ENCODE measurements around the gene IFFO2. TPM values are rescaled to one million over a fixed set of nuclear protein-coding genes. Genes with fewer than 3 reads are reported as not detected.

Gene IFFO2
- total and polyA plus RNA-seq, 2 donors, result 4.3 to 14.2 TPM

GRCh38 chr1:18951818-18952391, 4.6 kb downstream of the IFFO2 start:
- H3K4me3 ChIP-seq (ENCODE audit: low read depth, low read length), result no peak overlapping the region

DNA sequence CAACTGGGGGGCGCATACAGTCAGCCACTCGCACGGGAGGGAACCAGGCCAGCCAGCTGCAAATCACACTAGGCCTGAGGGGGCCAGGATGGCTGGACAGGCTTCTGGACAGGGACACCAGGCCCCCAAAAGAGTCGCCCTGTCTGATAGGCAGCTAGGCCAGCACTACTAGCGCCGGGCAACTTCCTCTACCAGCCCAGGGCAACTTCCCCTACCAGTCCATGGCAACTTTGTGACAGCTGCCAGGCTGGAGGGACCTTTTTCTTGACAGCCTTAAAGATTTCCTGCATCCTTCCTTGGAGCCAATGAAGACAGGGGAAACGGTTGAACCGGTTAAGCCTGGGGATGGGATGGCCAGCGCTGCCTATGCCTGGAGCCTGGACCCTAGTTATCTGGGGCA, 5.1 kb downstream of the IFFO2 start:
- no peak overlapping the region for H3K27ac ChIP-seq (ENCODE audit: low read depth)
- 61% methylated on average over 9 of the region's 9 CpGs for WGBS
- H3K4me1 ChIP-seq (ENCODE audit: insufficient read depth), result no peaks in the 10 kb centered on the region
- H3K36me3 ChIP-seq (ENCODE audit: insufficient read depth), result no peaks in the 10 kb centered on the region
- DNase-seq (ENCODE audit: extremely low spot score), result no peak
- H3K4me3 ChIP-seq (ENCODE audit: low read depth, low read length), result no peak overlapping the region

More at GRCh38 chr1:18951818-18952391, 4.6 kb downstream of the IFFO2 start:
- 51% methylated on average over 8 of the region's 8 CpGs for WGBS
- no peak for DNase-seq (ENCODE audit: extremely low spot score)
- H3K4me1 ChIP-seq (ENCODE audit: insufficient read depth), result no peaks in the 10 kb centered on the region
- no peaks in the 10 kb centered on the region for H3K36me3 ChIP-seq (ENCODE audit: insufficient read depth)
- H3K27ac ChIP-seq (ENCODE audit: low read depth), result no peak overlapping the region

DNA sequence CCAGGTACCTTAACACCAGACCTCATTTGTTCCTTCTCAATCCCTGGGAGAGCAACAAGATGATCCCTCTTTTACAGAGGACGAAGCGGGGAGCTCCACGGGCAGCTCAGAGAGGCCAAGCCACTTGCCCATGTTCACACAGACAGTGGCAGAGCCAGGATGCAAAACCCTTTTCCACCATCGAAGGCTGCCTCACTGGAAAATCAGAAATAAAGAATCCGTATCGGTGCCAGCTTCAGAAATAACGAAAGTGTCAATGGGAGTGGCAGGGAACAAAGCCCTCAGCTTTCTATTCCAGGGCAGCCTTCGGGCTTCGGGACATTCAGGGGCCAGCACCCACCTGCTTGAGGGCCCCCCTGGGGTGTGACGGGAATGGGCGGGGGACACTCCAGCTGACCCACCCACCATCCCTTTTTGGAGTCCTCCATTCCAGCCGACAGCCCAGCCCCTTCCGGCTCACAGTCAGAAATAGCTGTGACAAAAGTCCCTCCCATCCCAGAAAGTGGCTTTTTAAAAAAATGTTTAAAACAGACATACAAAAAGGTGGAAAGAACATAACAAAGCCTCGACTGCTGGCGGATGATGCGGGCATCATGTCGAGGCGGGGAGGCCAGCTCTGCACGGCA, 6.0 kb downstream of the IFFO2 start:
- no peak for DNase-seq (ENCODE audit: extremely low spot score)
- Histone ChIP-seq H3K4me3 (ENCODE audit: low read depth, low read length) (no peak overlapping the region), H3K36me3 (ENCODE audit: insufficient read depth) (no peaks in the 10 kb centered on the region), H3K4me1 (ENCODE audit: insufficient read depth) (no peaks in the 10 kb centered on the region), H3K27ac (ENCODE audit: low read depth) (peak overlapping the region; percentile 81)
- 31% methylated on average over 19 of the region's 19 CpGs for WGBS

DNA sequence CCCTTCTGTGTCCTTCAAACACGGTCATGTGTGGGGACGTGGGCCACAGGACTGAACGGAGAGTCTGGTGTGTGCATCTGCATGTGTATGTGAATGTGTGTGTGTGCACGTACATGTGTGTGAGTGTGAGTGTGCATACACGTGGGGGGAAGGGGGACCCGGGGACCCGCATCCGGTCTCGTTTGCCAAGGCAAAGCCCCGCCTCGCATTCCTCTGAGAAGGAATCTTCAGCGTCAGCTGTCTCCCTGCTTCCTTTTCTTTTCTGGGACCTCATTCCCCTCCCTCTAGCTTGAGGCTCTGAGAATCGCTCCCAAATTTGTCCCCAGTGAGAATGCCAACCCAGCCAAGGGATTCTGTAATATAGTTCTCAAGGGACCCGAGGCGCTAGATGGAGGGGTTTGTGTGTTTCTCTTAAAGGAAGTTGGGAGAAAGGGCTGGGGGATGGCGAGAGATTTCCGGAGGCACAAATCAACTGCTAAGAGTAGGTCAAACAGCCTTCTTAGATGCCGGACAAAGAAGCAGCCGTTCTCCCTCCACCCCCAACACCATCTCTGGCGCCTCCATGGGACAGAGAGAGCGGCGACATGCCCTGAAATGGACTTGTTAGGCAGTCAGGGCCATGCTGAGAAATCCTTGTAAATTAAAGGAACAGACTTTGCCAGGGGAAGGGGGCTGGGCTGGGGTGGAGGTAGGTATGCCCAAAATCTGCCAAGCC, 6.6 kb downstream of the IFFO2 start:
- Histone ChIP-seq H3K4me1 (ENCODE audit: insufficient read depth) (no peaks in the 10 kb centered on the region), H3K27ac (ENCODE audit: low read depth) (peak overlapping the region; percentile 81), H3K36me3 (ENCODE audit: insufficient read depth) (no peaks in the 10 kb centered on the region), H3K4me3 (ENCODE audit: low read depth, low read length) (peak overlapping the region; percentile 3)
- WGBS, result 6% methylated on average over 22 of the region's 22 CpGs
- no peak for DNase-seq (ENCODE audit: extremely low spot score)

- Histone ChIP-seq H3K27ac (ENCODE audit: low read depth) (peak overlapping the region; percentile 55), H3K4me1 (ENCODE audit: insufficient read depth) (no peaks in the 10 kb centered on the region), H3K4me3 (ENCODE audit: low read depth, low read length) (no peak overlapping the region), H3K36me3 (ENCODE audit: insufficient read depth) (no peaks in the 10 kb centered on the region)
- WGBS, result 30% methylated on average over 23 of the region's 23 CpGs
- DNase-seq (ENCODE audit: extremely low spot score), result no peak
Measured at GRCh38 chr1:18948913-18949685, 7.4 kb downstream of the IFFO2 start.

DNA sequence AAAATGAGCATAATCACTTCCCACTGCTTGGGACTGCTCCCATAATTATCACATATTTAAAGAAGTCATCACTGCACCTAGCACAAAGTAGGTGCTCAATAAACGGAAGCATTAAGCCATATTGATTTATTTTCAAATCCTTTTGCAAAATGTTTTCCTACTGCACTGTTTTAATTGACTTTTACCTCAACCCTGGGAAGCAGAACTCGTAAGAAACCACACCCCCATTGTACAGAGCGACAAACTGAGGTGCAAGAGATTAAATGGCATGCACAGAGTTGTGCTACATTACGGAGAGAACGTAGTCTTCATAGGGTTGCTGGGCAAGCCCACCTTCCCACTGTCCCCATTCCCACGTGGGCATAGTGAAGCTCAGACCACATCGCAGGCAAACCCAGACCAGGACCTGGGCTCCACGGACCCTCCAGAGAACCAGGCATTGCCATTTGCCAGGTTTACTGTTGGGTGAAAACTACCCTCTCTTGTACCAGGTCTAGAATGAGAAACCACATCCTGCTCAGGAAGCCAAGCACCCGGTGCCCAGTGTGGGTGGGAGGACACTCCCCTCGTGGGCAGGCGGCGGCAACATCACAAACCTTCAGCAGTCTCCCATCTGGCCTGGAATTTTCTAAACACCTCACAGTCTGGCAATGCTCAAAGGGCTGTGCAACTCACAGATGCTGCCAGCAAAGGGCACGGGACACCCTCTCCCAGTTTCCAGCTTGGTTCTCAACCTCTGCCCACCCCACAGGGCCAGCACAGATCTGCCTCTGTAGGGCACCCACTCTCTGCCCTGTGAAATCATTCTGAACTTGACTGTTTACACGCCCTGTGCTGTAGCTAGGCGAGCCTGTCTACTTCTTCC, 8.2 kb downstream of the IFFO2 start:
- Histone ChIP-seq H3K4me1 (ENCODE audit: insufficient read depth) (no peaks in the 10 kb centered on the region), H3K4me3 (ENCODE audit: low read depth, low read length) (no peak overlapping the region), H3K36me3 (ENCODE audit: insufficient read depth) (no peaks in the 10 kb centered on the region), H3K27ac (ENCODE audit: low read depth) (no peak overlapping the region)
- 66% methylated on average over 15 of the region's 15 CpGs for WGBS
- no peak for DNase-seq (ENCODE audit: extremely low spot score)

DNA sequence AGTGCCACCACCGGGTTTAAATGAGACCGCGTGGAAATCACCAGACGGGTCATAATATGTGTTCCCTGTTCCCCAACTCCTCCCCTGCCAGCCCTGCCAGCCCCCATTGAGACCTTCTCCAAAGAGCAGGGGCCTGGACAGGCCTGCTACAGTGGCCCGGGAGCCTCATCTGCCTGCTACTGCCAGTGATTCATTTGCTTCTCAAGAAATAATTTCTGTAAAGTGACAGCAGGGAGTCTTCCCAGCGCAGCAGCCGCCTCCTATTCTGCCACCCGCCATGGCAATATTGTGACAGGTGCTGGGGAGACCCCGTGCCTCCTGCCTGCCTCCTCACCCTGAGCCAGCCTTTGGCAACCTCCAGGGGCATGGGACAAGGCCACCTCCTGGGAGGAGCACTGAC, 8.9 kb downstream of the IFFO2 start:
- Histone ChIP-seq H3K27ac (ENCODE audit: low read depth) (no peak overlapping the region), H3K36me3 (ENCODE audit: insufficient read depth) (no peaks in the 10 kb centered on the region), H3K4me3 (ENCODE audit: low read depth, low read length) (no peak overlapping the region), H3K4me1 (ENCODE audit: insufficient read depth) (no peaks in the 10 kb centered on the region)
- WGBS, result 85% methylated on average over 9 of the region's 9 CpGs
- no peak for DNase-seq (ENCODE audit: extremely low spot score)

- 78% methylated on average over 15 of the region's 15 CpGs for WGBS
- Histone ChIP-seq H3K4me3 (ENCODE audit: low read depth, low read length) (no peak overlapping the region), H3K27ac (ENCODE audit: low read depth) (no peak overlapping the region), H3K4me1 (ENCODE audit: insufficient read depth) (no peaks in the 10 kb centered on the region), H3K36me3 (ENCODE audit: insufficient read depth) (no peaks in the 10 kb centered on the region)
- DNase-seq (ENCODE audit: extremely low spot score), result no peak
Measured at GRCh38 chr1:18946550-18947381, 9.7 kb downstream of the IFFO2 start.

DNA sequence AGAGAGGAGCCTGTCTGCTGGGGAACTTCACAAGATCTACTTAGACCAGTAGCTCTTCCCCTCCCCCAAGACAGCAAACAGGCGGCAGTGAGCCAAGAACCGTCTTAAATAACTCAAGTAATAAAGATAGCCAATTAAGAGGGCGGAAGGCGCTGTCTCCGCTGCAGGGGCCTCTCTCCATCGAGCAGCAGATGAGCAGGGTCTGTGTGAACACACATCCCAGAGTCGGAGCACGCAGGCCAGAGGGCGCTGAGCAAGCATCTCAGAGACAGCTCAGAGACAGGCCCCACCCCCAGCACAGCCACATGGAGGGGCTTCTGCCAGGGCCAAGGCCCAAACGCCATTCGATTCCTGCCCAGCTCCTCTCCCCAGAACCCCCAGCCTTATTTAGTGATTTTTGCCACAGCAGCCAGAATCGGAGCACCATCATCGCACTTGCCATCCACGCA, 11.1 kb downstream of the IFFO2 start:
- Histone ChIP-seq H3K36me3 (ENCODE audit: insufficient read depth) (no peaks in the 10 kb centered on the region), H3K4me3 (ENCODE audit: low read depth, low read length) (no peak overlapping the region), H3K27ac (ENCODE audit: low read depth) (no peak overlapping the region), H3K4me1 (ENCODE audit: insufficient read depth) (no peaks in the 10 kb centered on the region)
- peak; percentile 85 for DNase-seq (ENCODE audit: extremely low spot score)
- WGBS, result 35% methylated on average over 14 of the region's 14 CpGs

DNA sequence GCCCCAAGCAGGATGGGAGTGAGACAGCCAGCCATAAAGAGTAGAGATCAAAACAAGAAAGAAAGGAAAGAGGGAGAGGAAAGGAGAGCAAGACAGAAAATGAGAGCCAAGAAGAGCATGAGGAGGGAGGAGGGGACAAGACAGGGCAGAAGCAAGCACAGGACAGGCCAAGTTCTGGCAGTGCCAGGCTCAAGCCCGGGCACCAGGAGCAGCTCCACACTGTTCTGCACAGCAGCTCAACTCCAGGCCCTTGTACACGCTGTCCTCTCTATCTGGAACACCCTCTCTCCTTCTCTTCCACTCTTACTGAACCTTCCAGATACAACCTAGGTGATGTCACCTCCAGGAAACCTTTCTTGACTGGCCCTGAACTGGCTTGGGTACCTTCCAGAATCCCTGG, 11.7 kb downstream of the IFFO2 start:
- Histone ChIP-seq H3K36me3 (ENCODE audit: insufficient read depth) (no peaks in the 10 kb centered on the region), H3K27ac (ENCODE audit: low read depth) (no peak overlapping the region), H3K4me3 (ENCODE audit: low read depth, low read length) (no peak overlapping the region), H3K4me1 (ENCODE audit: insufficient read depth) (no peaks in the 10 kb centered on the region)
- DNase-seq (ENCODE audit: extremely low spot score), result no peak
- WGBS, result 83% methylated on average over 2 of the region's 2 CpGs

DNA sequence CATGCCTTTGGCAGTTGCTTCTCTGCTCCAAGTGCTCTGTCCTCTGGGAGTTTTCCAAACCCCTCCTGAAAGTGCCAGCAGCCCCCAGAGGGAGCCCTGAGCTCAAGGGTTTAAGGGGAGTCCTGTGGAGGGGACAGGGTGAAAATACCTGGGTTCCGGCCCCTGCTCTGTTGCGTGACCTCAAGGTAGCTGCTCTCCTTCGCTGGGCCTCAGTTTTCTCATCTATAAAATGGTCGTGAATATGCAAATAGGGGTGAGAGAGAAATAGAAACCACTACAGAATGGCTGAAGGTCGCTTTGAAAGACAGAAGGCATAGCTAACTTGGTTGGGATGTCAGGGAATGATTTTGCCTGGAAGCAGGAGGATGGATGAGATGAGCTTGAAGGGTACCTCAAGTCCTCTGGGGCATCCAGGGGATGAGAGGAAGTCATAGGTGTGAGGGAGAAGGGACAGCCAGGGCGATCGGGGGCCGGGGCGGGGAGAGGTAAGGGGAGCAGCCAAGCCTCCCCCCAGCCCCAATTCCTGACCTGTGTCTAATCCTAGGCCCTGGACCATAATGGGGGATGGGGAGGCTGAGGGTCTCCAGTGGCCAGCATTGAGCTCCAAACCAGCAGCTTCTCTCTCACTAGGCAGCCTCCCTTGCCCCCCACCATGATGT, 12.4 kb downstream of the IFFO2 start:
- no peak for DNase-seq (ENCODE audit: extremely low spot score)
- H3K4me3 ChIP-seq (ENCODE audit: low read depth, low read length), result no peak overlapping the region
- H3K36me3 ChIP-seq (ENCODE audit: insufficient read depth), result no peaks in the 10 kb centered on the region
- H3K4me1 ChIP-seq (ENCODE audit: insufficient read depth), result no peaks in the 10 kb centered on the region
- 91% methylated on average over 9 of the region's 9 CpGs for WGBS
- no peak overlapping the region for H3K27ac ChIP-seq (ENCODE audit: low read depth)

- H3K36me3 ChIP-seq (ENCODE audit: insufficient read depth), result no peaks in the 10 kb centered on the region
- no peak for DNase-seq (ENCODE audit: extremely low spot score)
- no peak overlapping the region for H3K4me3 ChIP-seq (ENCODE audit: low read depth, low read length)
- H3K4me1 ChIP-seq (ENCODE audit: insufficient read depth), result no peaks in the 10 kb centered on the region
- 93% methylated on average over 4 of the region's 4 CpGs for WGBS
- no peak overlapping the region for H3K27ac ChIP-seq (ENCODE audit: low read depth)
Measured at GRCh38 chr1:18943162-18943561, 13.3 kb downstream of the IFFO2 start.
